Hippocampal formation (tissue), 2 donors: Measurements from ENCODE around the gene MARK1.

Source experiments
- DNase-seq, 2 donors: peaks; one replicate each; lab custom pipeline; 2025; lab: John Stamatoyannopoulos, UW

The MARK1 gene

GRCh38 chr1:220690140-220691052 is 162.5 kb downstream of the MARK1 start, which contains the start of gene C1orf115:
Gene C1orf115 (plus strand): TSS chr1:220690363. CDS start chr1:220690403, 40 bp downstream.
- DNase-seq: peak; percentile 12 to 15

GRCh38 chr1:220691053-220691684 is 163.2 kb downstream of the MARK1 start:
- no peak for DNase-seq

GRCh38 chr1:220692436-220693228 is 164.7 kb downstream of the MARK1 start:
- DNase-seq: no peak

GRCh38 chr1:220694866-220695382 is 167.0 kb downstream of the MARK1 start:
- DNase-seq: no peak

- DNase-seq: no peak
Measured at GRCh38 chr1:220695426-220695825, 167.5 kb downstream of the MARK1 start.

GRCh38 chr1:220696226-220696862 is 168.4 kb downstream of the MARK1 start:
- no peak for DNase-seq

- peak in 1 of 2 donors; percentile 23 for DNase-seq
Measured at GRCh38 chr1:220696863-220697231, 168.9 kb downstream of the MARK1 start.

- no peak for DNase-seq
Measured at GRCh38 chr1:220697326-220697725, 169.4 kb downstream of the MARK1 start.

GRCh38 chr1:220698607-220699016 is 170.7 kb downstream of the MARK1 start:
- DNase-seq: no peak

- no peak for DNase-seq
Measured at GRCh38 chr1:220699044-220699443, 171.1 kb downstream of the MARK1 start.

GRCh38 chr1:220700556-220701179 is 172.7 kb downstream of the MARK1 start:
- no peak for DNase-seq

GRCh38 chr1:220701974-220702373 is 174.0 kb downstream of the MARK1 start:
- no peak for DNase-seq

GRCh38 chr1:220702733-220703270 is 174.9 kb downstream of the MARK1 start:
- no peak for DNase-seq

- DNase-seq: no peak
Measured at GRCh38 chr1:220703305-220703704, 175.4 kb downstream of the MARK1 start.

GRCh38 chr1:220705782-220706181 is 177.8 kb downstream of the MARK1 start:
- DNase-seq: no peak

GRCh38 chr1:220706480-220706879 is 178.5 kb downstream of the MARK1 start:
- no peak for DNase-seq

GRCh38 chr1:220707160-220707559 is 179.2 kb downstream of the MARK1 start:
- no peak for DNase-seq

- no peak for DNase-seq
Measured at GRCh38 chr1:220708244-220708643, 180.3 kb downstream of the MARK1 start.

- DNase-seq: no peak
Measured at GRCh38 chr1:220708936-220709801, 181.2 kb downstream of the MARK1 start.

- no peak for DNase-seq
Measured at GRCh38 chr1:220710333-220710732, 182.4 kb downstream of the MARK1 start.
